Measurements from ENCODE around the gene HSPA13. TPM values are rescaled to one million over a fixed set of nuclear protein-coding genes. Genes with fewer than 3 reads are reported as not detected.

HSPA13 gene
- total and polyA plus RNA-seq, 2 experiments from 2014 or later, result 28.0 to 29.4 TPM

DNA sequence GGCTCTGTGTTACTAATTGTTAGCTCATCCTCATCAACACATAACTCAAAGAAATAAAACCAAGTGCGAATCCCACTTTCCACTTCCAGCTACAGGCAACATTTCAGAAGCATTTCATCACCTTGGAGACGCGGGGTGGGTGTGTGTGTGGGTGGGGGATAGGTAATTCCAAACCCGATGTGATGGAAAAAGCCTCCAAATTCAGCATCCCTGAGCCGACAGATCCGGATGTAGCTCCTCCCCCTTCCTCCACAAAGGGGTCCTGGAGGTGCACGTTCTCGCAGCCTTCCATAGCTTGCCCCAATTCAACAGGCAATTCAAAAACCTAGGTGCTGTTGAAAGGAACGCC is 486 bp downstream of the HSPA13 start:
- peak overlapping the region; percentile 75 for H3K4me3 ChIP-seq
- DNase-seq (ENCODE audit: low read depth in 1 of 2, low spot score in 1 of 2), result peak in 1 of 2 donors; percentile 44
- H3K36me3 ChIP-seq, result peaks cover 12% of the 10 kb centered on the region
- no peak overlapping the region for H3K27ac ChIP-seq
- H3K4me1 ChIP-seq (ENCODE audit: low read depth), result peaks cover 20% of the 10 kb centered on the region
- no peaks in the 10 kb centered on the region for H3K9me3 ChIP-seq (ENCODE audit: low read depth)
- TF ChIP-seq, protein P1, sequence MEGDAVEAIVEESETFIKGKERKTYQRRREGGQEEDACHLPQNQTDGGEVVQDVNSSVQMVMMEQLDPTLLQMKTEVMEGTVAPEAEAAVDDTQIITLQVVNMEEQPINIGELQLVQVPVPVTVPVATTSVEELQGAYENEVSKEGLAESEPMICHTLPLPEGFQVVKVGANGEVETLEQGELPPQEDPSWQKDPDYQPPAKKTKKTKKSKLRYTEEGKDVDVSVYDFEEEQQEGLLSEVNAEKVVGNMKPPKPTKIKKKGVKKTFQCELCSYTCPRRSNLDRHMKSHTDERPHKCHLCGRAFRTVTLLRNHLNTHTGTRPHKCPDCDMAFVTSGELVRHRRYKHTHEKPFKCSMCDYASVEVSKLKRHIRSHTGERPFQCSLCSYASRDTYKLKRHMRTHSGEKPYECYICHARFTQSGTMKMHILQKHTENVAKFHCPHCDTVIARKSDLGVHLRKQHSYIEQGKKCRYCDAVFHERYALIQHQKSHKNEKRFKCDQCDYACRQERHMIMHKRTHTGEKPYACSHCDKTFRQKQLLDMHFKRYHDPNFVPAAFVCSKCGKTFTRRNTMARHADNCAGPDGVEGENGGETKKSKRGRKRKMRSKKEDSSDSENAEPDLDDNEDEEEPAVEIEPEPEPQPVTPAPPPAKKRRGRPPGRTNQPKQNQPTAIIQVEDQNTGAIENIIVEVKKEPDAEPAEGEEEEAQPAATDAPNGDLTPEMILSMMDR (IDR thresholded peaks at IDR 0.05; ENCODE audit: low read depth, low read length), result no peak
- H3K27me3 ChIP-seq, result no peaks in the 10 kb centered on the region

DNA sequence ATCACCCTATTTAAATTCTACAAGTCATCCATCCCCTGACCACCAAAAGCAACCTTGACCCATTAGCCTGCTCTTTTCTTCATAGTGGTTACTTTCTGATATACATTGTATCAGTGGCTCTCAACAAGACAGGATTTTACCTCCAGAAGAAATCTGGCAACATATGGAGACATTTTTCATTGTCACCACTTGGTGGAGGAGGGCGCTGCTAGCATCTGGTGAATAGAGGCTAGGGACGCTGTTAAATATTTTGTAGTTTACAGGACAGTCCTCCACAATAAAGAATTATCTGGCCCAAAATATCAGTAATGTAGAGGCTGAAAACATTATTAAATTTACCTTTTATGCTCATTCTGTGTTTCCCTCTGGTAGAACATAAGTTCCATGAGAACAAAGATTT is 6.1 kb downstream of the HSPA13 start:
- TF ChIP-seq, protein P1 (IDR thresholded peaks at IDR 0.05; ENCODE audit: low read depth, low read length), result no peak
- no peaks in the 10 kb centered on the region for H3K9me3 ChIP-seq (ENCODE audit: low read depth)
- H3K27me3 ChIP-seq, result no peaks in the 10 kb centered on the region
- peaks cover 7% of the 10 kb centered on the region for H3K4me1 ChIP-seq (ENCODE audit: low read depth)
- H3K27ac ChIP-seq, result no peak overlapping the region
- H3K4me3 ChIP-seq, result no peak overlapping the region
- DNase-seq (ENCODE audit: low read depth in 1 of 2, low spot score in 1 of 2), result no peak
- peaks cover 51% of the 10 kb centered on the region for H3K36me3 ChIP-seq

DNA sequence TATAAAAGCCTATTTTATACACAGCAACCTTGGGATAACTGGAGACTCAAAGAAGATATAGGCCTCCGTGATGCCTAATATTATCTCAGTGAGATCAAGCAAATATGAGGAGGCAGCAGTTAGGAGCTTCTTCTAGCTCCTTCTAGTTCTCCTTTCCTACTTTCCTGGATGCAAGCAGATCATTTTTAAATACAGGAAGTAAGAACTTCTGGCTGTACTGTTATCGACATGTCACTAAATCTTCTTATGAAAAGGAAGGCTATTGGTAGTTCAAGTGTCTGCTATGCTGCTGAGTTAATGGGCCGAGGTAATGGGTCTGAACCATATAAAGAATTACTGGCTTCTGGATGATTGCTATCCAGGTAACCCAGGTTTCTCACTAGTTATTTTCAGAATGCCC is 15.9 kb downstream of the HSPA13 start:
- H3K36me3 ChIP-seq, result no peaks in the 10 kb centered on the region
- H3K4me3 ChIP-seq, result no peak overlapping the region
- H3K27me3 ChIP-seq, result no peaks in the 10 kb centered on the region
- DNase-seq (ENCODE audit: low read depth in 1 of 2, low spot score in 1 of 2), result no peak
- TF ChIP-seq, protein P1 (IDR thresholded peaks at IDR 0.05; ENCODE audit: low read depth, low read length), result no peak
- H3K27ac ChIP-seq, result no peak overlapping the region
- H3K9me3 ChIP-seq (ENCODE audit: low read depth), result no peaks in the 10 kb centered on the region
- no peaks in the 10 kb centered on the region for H3K4me1 ChIP-seq (ENCODE audit: low read depth)

DNA sequence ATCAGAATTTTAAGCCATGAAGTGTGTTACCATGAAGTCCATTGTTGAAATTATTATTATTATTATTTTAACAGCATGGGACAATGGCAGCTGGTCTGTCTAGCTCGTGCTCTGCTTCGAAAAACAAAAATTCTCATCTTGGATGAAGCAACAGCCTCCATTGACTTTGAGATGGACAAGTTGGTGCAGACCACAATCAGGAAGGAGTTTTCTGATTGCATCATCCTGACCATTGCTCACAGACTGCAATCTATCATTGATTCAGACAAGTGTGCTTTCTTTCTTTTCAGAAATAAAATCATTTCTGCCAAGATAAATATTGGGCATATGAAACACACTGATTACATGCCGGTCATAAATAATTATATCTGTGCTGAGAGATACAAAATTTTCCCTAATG is 21.0 kb downstream of the HSPA13 start:
- H3K4me1 ChIP-seq (ENCODE audit: low read depth), result no peaks in the 10 kb centered on the region
- H3K9me3 ChIP-seq (ENCODE audit: low read depth), result no peaks in the 10 kb centered on the region
- DNase-seq (ENCODE audit: low read depth in 1 of 2, low spot score in 1 of 2), result peak in 1 of 2 donors; percentile 75
- TF ChIP-seq, protein P1 (IDR thresholded peaks at IDR 0.05; ENCODE audit: low read depth, low read length), result no peak
- H3K4me3 ChIP-seq, result no peak overlapping the region
- no peak overlapping the region for H3K27ac ChIP-seq
- no peaks in the 10 kb centered on the region for H3K27me3 ChIP-seq
- H3K36me3 ChIP-seq, result no peaks in the 10 kb centered on the region

DNA sequence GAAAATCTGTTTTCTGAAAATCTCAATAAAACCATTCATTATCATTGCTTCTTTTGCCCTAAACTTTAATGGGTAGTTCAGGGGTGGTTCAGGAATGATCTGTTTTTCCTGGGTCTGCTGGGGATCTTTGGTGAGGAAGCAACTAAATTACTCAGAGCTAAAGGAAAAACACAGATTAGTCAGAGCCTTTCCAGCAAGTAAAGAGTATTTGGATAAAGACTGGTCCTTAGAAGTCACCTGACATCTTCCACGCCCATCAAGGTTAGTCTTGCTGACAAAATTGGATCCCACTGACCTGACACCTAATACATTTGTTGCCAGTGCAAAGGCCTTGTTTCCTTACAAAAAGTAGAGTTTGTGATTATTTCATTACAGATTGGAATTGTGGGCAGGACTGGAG is 24.2 kb downstream of the HSPA13 start:
- TF ChIP-seq, protein P1 (IDR thresholded peaks at IDR 0.05; ENCODE audit: low read depth, low read length), result no peak
- Histone ChIP-seq H3K27me3 (no peaks in the 10 kb centered on the region), H3K4me3 (no peak overlapping the region), H3K9me3 (ENCODE audit: low read depth) (no peaks in the 10 kb centered on the region), H3K36me3 (no peaks in the 10 kb centered on the region), H3K4me1 (ENCODE audit: low read depth) (no peaks in the 10 kb centered on the region), H3K27ac (no peak overlapping the region)
- peak in 1 of 2 donors; percentile 3 for DNase-seq (ENCODE audit: low read depth in 1 of 2, low spot score in 1 of 2)

DNA sequence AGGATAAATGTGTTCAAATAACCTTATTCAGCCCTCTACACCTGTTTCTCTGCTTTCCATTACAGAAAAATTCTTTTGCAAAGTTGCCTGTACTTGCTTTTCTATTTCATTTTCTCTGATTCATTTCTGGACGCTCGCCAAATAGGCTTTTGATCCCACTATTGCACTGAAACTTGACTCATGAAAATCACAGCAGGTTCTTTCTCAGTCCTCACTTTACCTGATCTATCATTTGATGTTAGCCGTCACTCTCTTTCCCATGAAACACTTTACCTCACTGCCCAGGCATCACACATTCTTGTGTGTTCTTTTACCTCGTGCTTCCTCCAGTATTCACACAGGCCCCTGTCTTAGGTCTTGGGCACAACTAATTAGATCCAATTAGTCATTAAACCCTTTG is 26.2 kb downstream of the HSPA13 start:
- Histone ChIP-seq H3K27ac (no peak overlapping the region), H3K27me3 (no peaks in the 10 kb centered on the region), H3K4me3 (no peak overlapping the region), H3K4me1 (ENCODE audit: low read depth) (no peaks in the 10 kb centered on the region), H3K36me3 (no peaks in the 10 kb centered on the region), H3K9me3 (ENCODE audit: low read depth) (no peaks in the 10 kb centered on the region)
- peak in 1 of 2 donors; percentile 2 for DNase-seq (ENCODE audit: low read depth in 1 of 2, low spot score in 1 of 2)
- TF ChIP-seq, protein P1 (IDR thresholded peaks at IDR 0.05; ENCODE audit: low read depth, low read length), result no peak

Data from cardiac muscle cell (in vitro differentiated cells and primary cell).